Hepatocyte (in vitro differentiated cells): ENCODE data around the gene TCP11L2. TPM values are rescaled to one million over a fixed set of nuclear protein-coding genes. Genes with fewer than 3 reads are reported as not detected.
A peak's percentile ranks its signal among the peaks of the same experiment; 100 is the strongest.
"Not testable (repeated sequence)": the region's sequence is repeated elsewhere in the genome, so short reads cannot be mapped to it uniquely, and the experiment has no call there.

Source experiments
- DNase-seq: peaks from one replicate; pipeline ENCODE4 v3.0.0-alpha.2; 2016; ENCODE audit warnings: low spot score
- H2AFZ ChIP-seq: fragments of 200-600 bp; sonication (generic); 2 replicates; pipeline ENCODE4 v1.6.0; 2016; ENCODE audit warnings: antibody characterized with exemption, mild to moderate bottlenecking
- H3K27ac ChIP-seq: fragments of 200-600 bp; sonication (generic); 2 replicates; pipeline ENCODE4 v1.5.1; 2016; ENCODE audit warnings: mild to moderate bottlenecking
- H3K27me3 ChIP-seq: fragments of 200-600 bp; sonication (generic); 2 replicates; pipeline ENCODE4 v1.6.1; 2016
- H3K36me3 ChIP-seq: fragments of 200-600 bp; sonication (generic); replicated peaks from 2 replicates; pipeline ENCODE4 v1.5.1; 2016; ENCODE audit warnings: low read depth; ENCODE audit not compliant: insufficient read depth
- H3K4me1 ChIP-seq: fragments of 200-600 bp; sonication (generic); 2 replicates; pipeline ENCODE4 v1.5.1; 2016; ENCODE audit warnings: mild to moderate bottlenecking, moderate library complexity; ENCODE audit not compliant: insufficient read depth
- H3K4me2 ChIP-seq: fragments of 200-600 bp; sonication (generic); 2 replicates; pipeline ENCODE4 v1.6.0; 2016
- H3K4me3 ChIP-seq: fragments of 200-600 bp; sonication (generic); 2 replicates; pipeline ENCODE4 v1.5.1; 2016; ENCODE audit warnings: mild to moderate bottlenecking
- H3K79me2 ChIP-seq: fragments of 200-600 bp; sonication (generic); 2 replicates; pipeline ENCODE4 v1.6.0; 2017; ENCODE audit warnings: mild to moderate bottlenecking
- H3K9me2 ChIP-seq: fragments of 200-600 bp; sonication (generic); replicated peaks from 2 replicates; pipeline ENCODE4 v1.6.0; 2017; ENCODE audit warnings: mild to moderate bottlenecking; ENCODE audit not compliant: insufficient read depth
- H3K9me3 ChIP-seq: fragments of 200-600 bp; sonication (generic); 2 replicates; pipeline ENCODE4 v1.5.1; 2016; ENCODE audit warnings: low read depth, mild to moderate bottlenecking
- H4K20me1 ChIP-seq: fragments of 200-600 bp; sonication (generic); 2 replicates; pipeline ENCODE4 v1.6.0; 2016; ENCODE audit warnings: mild to moderate bottlenecking; ENCODE audit not compliant: insufficient read depth, poor library complexity, severe bottlenecking
- EZH2 ChIP-seq: fragments of 200-600 bp; sonication (generic); IDR thresholded peaks from 2 replicates; pipeline ENCODE4 v1.6.1; 2016; ENCODE audit warnings: antibody characterized with exemption, mild to moderate bottlenecking, borderline replicate concordance
- EZH2phosphoT487 ChIP-seq: fragments of 200-600 bp; sonication (generic); IDR thresholded peaks from one replicate; pipeline ENCODE4 v1.6.1; 2018; ENCODE audit warnings: antibody characterized with exemption, mild to moderate bottlenecking, low read depth, moderate library complexity; ENCODE audit not compliant: unreplicated experiment, severe bottlenecking
- WGBS: methylation state at CpG from one replicate; pipeline ENCODE4 v1.1.6; 2016; ENCODE audit warnings: low lambda C conversion rate; ENCODE audit errors: missing lambda C conversion rate; 5-methylcytosine and 5-hydroxymethylcytosine counted together
- polyA plus RNA-seq: library from polyadenylated mRNA; unstranded; fragments of >200 nt; fragmentation: Nextera tagmentation; extraction: Ambion mirVana; gene quantifications from 2 replicates; pipeline ENCODE4 v1.2.1, GENCODE V29; 2016
- total RNA-seq: library from RNA; depleted of rRNA; stranded (reverse); fragments of >200 nt; gene quantifications from 2 replicates; pipeline ENCODE4 v1.2.3, GENCODE V29; 2014
- TF ChIP-seq, protein P1 (sequence below): fragments of 200-600 bp; sonication (generic); IDR thresholded peaks from 2 replicates; pipeline ENCODE4 v1.5.1; 2016; ENCODE audit warnings: antibody characterized with exemption, mild to moderate bottlenecking; ENCODE audit not compliant: poor library complexity

TCP11L2 gene
- total and polyA plus RNA-seq, 2 experiments from 2014 or later: 9.6 to 38.4 TPM

DNA sequence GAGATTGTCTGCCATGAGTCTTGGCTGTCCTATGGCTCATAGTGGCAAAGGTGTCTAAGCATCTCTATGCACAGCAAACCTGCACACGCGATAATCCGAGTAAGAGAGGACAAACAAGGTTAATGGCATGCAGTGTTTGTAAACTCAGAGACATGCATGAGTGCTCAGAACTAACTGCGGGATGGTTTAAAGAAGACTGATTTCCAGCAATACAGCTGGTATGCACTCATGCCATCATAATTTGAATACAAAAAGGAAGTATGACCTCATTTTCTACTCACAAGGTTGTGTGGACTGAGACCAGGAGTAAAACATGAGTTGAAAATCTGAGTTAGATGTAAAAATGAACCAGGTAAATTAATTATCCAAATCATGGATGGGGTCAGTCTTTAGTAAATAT lies 16.6 kb upstream of the TCP11L2 start:
- Histone ChIP-seq H3K79me2 (no peaks in the 10 kb centered on the region), H3K4me2 (no peak overlapping the region), H3K4me1 (peaks cover 41% of the 10 kb centered on the region), H3K9me3 (no peaks in the 10 kb centered on the region), H3K36me3 (no peaks in the 10 kb centered on the region), H3K4me3 (no peak overlapping the region), H3K27me3 (no peaks in the 10 kb centered on the region), H3K27ac (no peak overlapping the region), H4K20me1 (no peaks in the 10 kb centered on the region), H2AFZ (no peak overlapping the region), H3K9me2 (no peaks in the 10 kb centered on the region)
- no peak for DNase-seq
- no peak for TF ChIP-seq EZH2
- TF ChIP-seq, protein P1, sequence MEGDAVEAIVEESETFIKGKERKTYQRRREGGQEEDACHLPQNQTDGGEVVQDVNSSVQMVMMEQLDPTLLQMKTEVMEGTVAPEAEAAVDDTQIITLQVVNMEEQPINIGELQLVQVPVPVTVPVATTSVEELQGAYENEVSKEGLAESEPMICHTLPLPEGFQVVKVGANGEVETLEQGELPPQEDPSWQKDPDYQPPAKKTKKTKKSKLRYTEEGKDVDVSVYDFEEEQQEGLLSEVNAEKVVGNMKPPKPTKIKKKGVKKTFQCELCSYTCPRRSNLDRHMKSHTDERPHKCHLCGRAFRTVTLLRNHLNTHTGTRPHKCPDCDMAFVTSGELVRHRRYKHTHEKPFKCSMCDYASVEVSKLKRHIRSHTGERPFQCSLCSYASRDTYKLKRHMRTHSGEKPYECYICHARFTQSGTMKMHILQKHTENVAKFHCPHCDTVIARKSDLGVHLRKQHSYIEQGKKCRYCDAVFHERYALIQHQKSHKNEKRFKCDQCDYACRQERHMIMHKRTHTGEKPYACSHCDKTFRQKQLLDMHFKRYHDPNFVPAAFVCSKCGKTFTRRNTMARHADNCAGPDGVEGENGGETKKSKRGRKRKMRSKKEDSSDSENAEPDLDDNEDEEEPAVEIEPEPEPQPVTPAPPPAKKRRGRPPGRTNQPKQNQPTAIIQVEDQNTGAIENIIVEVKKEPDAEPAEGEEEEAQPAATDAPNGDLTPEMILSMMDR: no peak
- TF ChIP-seq EZH2phosphoT487: no peak
- 68% methylated on average over 4 of the region's 4 CpGs for WGBS

- H3K36me3 ChIP-seq, H3K27me3 ChIP-seq, H3K79me2 ChIP-seq, H3K4me2 ChIP-seq, H4K20me1 ChIP-seq, H3K9me3 ChIP-seq, H2AFZ ChIP-seq, DNase-seq, H3K27ac ChIP-seq, H3K9me2 ChIP-seq, H3K4me3 ChIP-seq: not testable (repeated sequence)
- peaks cover 34% of the 10 kb centered on the region for H3K4me1 ChIP-seq
- 91% methylated on average over 14 of the region's 14 CpGs for WGBS
These were observed 15.9 kb upstream of the TCP11L2 start for GRCh38 chr12:106286576-106287162.

DNA sequence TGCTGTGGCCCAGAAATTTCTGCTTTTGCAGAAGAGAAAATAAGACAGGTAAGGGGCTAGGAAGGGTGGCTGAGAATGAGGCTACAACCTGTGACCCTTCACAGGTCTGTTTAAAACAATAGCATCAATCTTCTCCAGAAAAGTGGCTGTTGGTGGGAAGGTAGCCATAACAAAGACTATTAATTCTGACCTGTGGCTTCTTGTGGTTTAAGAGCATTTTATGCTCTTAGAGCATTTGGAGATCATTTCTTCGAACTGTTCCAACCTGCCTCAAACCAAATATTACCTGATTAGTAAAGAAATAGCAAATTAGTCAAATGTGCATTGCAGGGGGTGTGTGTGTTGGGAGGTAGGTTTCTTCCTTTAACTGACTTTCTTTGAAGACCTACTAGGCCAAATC lies 15.2 kb upstream of the TCP11L2 start:
- no peaks in the 10 kb centered on the region for H3K79me2 ChIP-seq
- DNase-seq: no peak
- H3K4me1 ChIP-seq: peaks cover 33% of the 10 kb centered on the region
- H3K9me3 ChIP-seq: no peaks in the 10 kb centered on the region
- H3K27me3 ChIP-seq: no peaks in the 10 kb centered on the region
- H2AFZ ChIP-seq: no peak overlapping the region
- H3K9me2 ChIP-seq: no peaks in the 10 kb centered on the region
- WGBS: 84% methylated on average over 1 of the region's 1 CpG
- H3K4me2 ChIP-seq: no peak overlapping the region
- peak overlapping the region; percentile 6 for H3K27ac ChIP-seq
- no peaks in the 10 kb centered on the region for H4K20me1 ChIP-seq
- TF ChIP-seq EZH2phosphoT487 (no peak), EZH2 (no peak)
- TF ChIP-seq, protein P1: no peak
- H3K36me3 ChIP-seq: no peaks in the 10 kb centered on the region
- H3K4me3 ChIP-seq: no peak overlapping the region

DNA sequence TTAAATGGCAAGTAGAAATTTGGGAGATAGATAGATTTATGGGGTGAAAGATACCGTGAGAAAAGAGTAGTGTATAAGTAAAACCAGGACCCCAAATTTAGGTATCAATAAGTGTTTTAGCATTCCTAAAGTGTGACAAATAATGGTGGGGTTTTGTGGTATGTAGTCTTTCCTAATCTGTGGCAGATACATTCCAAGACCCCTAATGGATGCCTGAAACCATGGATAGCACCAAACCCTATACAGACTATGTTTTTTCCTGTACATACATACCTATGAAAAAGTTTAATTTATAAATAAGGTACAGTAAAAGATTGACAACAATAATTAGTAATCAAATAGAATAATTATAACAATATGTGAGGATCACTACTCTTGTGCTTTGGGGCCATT lies 14.4 kb upstream of the TCP11L2 start:
- TF ChIP-seq, protein P1: no peak
- TF ChIP-seq EZH2phosphoT487: no peak
- no peak for TF ChIP-seq EZH2
- Histone ChIP-seq H2AFZ (no peak overlapping the region), H3K36me3 (no peaks in the 10 kb centered on the region), H4K20me1 (no peaks in the 10 kb centered on the region), H3K4me1 (peaks cover 29% of the 10 kb centered on the region), H3K79me2 (no peaks in the 10 kb centered on the region), H3K27ac (peak overlapping the region; percentile 6), H3K4me2 (no peak overlapping the region), H3K4me3 (no peak overlapping the region), H3K9me3 (no peaks in the 10 kb centered on the region), H3K9me2 (no peaks in the 10 kb centered on the region), H3K27me3 (no peaks in the 10 kb centered on the region)
- WGBS: 90% methylated on average over 1 of the region's 1 CpG
- DNase-seq: no peak
